ENCODE results near the gene PPDPF.

PPDPF gene

DNA sequence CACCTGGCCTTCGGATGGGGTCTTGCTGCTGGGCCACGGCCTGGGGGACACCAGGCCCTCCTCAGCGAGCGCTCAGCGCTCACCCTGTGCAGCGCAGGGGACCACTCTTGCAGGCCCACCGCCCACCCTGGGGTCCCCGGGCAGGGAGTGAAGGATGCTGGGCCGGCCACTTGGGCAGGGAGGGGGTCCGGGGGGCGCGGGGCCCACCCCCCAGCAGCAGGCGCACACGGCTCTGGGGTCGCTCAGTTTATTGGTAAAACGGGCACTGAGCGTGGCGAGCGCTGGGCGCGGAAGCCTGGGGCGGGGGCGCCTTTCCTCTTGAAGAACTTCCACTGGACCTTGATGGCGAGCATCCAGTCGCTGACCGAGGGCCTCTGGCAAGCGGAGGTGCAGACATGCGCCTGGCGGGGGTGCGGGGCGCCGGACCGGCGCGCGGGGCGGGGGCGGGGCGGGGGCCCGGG lies 32.8 kb upstream of the PPDPF start:
- DNase-seq (ENCODE audit: low spot score): no peak

DNA sequence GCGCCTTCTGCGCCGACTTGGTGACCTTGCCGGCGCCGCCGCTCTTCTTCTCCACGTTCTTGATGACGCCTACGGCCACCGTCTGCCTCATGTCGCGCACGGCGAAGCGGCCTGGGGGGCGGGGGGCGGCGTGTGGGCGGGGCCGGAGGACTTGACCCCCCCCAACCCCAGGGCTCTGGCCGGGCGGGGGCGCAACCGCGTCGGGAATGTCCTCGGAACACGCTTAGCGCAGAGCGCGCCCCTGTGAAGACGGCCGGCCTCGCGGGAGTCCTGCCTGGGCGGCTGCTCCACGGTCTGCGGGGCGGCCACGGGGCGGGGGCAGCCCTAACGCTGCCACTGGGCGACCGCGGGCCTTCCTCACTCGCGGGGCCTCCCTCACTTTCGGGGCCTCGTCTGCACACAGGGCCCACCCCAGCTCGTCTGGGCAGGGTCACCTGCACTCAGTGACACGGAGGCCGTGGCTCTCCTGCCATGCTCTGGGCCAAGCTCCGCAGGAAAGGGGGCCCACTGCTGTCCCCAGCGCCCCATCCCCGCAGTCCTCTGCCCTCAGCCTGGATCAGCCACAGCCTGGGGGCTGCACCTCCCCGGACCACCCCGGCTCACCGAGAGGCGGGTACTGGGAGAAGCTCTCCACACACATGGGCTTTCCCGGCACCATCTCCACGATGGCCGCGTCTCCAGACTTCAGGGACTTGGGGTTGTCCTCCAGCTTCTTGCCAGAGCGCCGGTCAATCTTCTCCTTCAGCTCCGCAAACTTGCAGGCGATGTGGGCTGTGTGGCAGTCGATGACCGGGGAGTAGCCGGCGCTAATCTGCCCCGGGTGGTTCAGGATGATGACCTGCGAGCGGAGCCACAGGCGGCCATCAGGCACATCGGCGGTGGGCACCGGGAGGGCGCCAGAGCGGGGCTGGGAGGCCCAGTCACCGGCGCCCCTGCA lies 32.0 kb upstream of the PPDPF start:
- DNase-seq (ENCODE audit: low spot score): no peak

DNA sequence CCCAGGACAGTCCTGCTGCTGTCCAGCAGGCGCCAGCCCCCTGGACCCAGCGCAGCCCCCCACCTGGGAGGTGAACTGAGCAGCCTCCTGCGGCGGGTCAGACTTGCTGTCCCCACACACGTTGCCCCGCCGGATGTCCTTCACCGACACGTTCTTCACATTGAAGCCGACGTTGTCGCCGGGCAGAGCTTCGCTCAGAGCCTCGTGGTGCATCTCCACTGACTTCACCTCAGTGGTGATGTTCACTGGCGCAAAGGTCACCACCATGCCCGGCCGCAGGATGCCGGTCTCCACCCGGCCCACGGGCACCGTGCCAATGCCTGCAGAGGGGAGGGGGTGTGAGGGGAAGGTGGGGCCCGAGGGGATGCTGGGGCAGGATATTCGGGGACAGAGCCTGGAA lies 30.1 kb upstream of the PPDPF start:
- DNase-seq (ENCODE audit: low spot score): no peak

DNA sequence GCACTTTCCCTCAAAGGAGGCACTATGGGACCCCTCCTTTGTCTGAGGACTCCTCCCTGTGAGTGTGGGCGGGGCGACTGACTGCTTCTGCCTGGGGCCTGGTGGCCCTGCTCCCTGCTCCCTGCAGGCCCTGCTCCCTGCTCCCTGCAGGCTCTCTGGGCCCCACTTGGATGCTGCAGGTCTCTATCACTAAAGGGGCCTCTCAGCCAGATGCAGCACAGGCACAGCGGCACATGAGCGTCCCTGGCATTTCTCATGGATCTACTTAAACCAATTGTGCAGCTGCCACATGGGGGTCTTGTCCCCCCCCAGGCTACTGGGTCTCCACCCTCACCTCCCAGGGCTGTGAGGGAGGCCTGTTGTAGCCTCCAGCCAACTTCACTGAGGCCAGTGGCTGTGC lies 29.5 kb upstream of the PPDPF start:
- DNase-seq (ENCODE audit: low spot score): no peak

DNA sequence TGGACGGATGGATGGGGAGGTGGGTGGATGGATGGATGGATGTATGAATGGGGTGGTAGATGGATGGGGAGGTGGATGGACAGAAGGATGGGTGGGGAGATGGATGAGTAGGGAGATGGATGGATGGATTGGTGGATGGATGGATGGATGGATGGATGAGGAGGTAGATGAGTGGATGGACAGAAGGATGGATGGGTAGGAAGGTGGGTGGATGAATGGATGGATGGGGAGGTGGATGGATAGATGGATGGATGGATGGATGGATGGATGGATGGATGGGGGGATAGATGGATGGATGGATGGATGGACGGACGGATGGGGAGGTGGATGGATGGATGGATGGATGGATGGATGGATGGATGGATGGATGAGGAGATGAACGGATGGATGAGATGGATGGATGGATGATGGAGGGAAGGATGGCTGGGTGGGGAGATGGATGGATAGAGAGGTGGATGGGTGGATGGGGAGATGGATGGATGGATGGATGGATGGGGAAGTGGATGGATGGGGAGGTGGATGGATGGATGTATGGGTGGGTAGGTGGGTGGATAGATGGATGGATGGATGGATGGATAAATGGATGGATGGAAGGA lies 28.8 kb upstream of the PPDPF start:
- DNase-seq (ENCODE audit: low spot score): no peak

DNA sequence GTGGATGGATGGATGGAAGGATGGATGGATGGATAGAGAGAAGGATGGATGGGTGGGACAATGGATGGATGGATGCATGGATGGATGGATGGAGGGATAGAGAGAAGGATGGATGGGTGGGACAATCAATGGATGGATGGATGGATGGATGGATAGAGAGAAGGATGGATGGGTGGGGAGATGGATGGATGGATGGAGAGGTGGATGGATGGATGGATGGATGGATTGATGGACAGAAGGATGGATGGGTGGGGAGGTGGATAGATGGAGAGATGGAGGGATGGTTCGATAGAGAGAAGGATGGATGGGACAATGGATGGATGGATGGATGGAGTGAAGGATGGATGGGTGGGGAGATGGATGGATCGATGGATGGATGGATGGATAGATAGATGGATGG lies 28.0 kb upstream of the PPDPF start:
- no peak for DNase-seq (ENCODE audit: low spot score)

DNA sequence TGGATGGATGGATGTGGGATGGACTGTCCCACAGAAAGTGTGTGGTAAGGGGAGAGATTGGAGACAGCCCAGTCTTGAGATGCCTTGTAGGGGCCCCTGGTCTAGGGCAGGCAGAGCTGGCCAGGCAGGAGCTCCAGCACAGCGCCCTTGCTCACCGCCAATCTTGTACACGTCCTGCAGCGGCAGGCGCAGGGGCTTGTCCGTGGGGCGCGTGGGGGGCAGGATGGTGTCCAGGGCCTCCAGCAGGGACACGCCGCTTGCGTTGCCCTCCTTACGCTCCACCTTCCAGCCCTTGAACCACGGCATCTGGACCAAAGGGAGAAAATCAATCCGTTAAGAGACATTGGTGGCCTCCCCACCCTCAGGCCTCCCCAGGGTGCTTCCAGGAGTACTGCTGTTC lies 27.6 kb upstream of the PPDPF start:
- no peak for DNase-seq (ENCODE audit: low spot score)

DNA sequence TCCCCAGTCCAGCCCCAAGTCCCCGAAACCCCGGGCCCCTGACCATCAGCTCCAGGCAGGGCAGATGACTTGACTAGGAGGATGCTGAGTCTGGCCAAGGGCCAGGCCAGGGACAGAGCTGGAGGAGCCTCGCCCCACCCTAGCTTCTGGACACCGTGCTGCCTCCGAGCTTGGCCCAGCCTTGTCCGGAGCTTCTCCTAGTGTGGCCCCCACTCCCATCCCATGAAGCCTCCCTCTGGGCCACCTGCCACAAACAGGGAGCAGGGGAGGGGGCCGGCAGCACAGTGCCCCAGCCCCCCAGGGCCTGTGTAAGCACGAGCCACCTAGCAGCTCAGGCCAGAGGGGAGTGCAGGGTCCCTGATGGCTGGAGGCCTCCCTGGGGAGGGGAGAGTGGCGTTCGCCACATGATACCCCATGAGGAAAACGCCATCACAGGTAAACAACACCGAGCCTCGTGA lies 27.0 kb upstream of the PPDPF start:
- no peak for DNase-seq (ENCODE audit: low spot score)

DNA sequence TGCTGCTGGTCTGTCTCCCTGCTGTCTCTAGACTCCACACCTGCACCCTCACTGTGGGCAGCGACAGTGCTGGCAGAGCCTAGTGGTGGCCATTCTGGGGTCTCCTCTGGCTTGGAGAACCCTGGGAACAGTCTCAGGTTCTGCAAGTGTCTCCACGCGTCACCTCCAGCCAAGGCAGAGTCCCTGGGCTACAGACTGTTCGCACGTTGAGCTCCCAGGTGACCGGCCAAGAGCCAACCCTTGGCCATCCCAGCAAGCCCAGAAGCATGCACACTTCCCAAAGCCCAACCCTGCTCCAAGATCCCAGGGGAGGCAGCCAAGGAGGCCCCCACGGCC lies 26.5 kb upstream of the PPDPF start:
- no peak for DNase-seq (ENCODE audit: low spot score)

DNA sequence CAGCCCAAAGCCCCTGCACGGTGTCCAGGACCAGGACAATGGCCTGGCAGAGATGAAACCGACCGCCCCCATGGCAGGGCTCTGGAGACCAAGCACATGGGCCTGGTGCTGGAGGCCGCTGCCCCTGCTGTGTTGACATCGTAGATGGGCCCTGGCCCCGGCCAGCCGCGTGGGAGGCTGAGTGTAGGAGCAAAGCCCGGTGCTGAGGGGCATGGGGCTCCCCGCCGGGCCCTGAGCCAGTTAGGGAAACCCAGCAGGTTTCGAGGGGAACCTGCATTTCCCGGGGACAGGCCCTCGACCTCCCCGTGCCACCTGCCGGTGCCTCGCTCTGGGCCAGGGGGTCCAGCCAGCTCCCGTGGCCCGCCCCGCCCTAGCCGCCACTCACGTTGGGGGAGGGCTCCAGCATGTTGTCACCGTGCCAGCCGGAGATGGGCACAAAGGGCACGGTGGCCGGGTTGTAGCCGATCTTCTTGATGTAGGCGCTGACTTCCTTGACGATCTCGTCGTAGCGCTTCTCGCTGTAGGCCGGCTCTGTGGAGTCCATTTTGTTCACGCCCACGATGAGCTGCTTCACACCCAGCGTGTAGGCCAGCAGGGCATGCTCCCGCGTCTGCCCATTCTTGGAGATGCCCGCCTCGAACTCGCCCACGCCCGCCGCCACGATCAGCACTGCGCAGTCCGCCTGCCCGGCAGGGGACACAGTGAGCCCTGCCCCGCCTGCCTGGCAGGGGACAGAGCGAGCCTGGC lies 26.0 kb upstream of the PPDPF start:
- no peak for DNase-seq (ENCODE audit: low spot score)

DNA sequence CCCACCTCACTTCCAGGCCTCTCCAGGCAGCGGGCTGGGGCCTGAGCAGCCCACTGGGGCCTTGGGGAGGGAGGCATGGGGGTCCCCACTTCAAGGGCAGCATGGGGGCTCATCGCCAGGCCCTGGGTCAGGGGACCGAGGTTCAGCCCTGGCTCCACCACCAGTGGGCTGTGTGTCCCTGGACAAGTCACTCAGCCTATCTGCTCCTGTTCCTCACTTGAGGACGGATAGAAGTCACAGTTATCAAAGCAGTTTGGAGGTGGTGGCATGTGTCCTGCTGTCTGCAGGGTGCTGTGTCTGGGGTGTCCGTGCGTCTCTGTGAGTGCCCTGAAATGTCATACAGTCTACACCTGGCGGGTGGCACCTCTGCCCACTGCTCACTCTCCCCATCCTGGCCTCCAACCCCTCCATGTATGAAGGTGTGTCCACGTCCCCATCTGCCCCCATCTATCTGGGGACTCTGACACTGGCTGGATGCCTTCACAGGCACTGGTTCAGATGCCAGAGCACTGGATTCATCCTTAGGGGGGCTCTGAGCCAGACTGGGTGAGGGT lies 25.3 kb upstream of the PPDPF start:
- no peak for DNase-seq (ENCODE audit: low spot score)

DNA sequence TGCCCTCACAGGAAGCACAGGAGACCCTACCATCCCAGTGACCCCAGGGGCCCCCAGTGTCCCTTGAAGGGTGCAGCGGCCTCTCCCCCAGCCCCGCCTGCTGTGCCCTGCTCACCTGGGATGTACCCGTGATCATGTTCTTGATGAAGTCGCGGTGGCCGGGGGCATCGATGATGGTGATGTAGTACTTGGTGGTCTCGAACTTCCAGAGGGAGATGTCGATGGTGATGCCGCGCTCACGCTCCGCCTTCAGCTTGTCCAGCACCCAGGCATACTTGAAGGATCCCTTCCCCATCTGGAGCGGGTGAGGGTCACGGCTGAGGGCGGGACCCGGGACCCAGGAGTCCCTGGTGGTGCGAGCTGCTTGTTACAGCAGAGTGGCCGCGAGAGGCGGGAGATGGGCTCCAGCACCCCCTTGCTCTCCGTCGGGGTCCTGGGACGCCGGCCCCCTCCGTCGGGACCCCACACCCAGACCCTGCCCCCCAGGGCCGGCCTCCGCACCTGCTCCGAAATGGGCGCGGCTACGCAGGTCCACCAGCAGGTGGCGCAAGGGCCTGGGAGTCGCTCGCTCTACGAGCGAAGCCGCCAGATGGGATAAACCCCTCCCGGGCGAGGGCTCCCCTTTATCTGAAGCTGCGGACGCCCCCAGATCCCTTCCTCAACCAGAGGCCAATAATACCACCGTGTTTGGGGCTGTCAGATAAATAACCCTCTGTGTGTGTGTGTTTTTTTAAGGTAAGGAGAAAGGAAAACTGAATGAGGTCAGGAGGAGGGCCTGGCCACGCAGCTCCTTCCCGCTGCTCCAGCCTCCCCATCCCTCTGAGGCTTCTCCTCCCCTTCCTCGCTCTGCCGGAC lies 24.6 kb upstream of the PPDPF start:
- peak; percentile 89 for DNase-seq (ENCODE audit: low spot score)

DNA sequence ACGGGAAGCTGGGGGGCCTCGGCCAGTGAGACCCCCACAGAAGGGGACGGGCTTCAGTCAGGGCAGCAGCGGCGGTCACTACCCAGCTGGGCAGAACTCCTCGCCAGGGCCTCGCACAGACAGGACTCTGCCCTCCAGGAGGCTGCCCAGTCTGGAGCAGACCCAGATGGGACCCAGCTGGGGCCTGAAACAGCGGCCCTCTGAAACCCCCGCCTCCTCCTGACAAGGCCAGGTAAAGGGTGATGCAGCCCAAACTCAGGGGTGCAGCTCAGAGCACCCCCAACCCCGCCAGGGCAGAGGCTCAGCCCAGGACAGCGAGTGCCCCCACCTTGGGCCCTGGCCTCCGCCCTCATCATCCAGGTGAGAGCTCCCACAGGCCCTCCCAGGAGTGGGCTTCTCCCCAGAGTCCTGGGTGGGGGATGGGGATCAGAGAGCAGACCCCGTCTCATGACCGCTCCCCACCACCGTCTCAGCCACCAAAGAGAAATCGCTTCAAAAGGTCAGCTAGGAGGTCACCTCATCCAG lies 23.9 kb upstream of the PPDPF start:
- no peak for DNase-seq (ENCODE audit: low spot score)

DNA sequence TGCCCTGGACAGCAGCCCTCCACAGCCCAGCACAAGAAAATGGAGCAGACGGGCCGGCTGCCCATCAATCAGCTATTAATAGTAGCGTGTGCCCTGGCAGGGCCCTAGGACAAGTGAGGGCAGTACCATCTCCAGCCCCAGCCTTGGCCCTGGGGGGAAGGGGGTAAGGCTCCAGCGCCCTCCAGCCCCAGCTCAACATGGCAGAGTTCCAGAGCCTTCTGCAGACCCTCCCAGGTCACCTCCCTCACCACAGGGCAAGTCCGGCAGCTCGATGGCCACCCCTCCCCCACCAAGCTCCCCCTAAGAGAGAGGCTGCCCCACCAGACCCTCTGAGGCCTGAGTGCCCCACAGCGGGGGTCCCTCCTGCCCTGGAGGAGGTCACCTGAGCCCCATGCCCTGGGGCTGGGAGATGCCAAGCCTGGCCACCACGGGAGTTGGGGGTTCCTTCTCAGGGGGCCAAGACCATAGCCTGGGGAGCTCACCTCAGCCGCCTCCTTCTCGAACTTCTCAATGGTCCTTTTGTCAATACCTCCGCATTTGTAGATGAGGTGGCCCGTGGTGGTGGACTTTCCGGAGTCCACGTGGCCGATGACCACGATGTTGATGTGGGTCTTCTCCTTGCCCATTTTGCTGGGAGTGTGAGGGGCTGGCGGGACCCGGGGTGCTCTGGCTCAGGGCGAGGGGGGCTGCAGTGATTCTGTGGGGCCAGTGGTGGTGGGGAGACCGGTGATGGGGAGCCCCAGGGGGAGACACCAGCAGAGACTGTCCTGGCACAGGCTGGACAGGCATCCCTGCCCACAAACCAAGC lies 23.2 kb upstream of the PPDPF start:
- no peak for DNase-seq (ENCODE audit: low spot score)

DNA sequence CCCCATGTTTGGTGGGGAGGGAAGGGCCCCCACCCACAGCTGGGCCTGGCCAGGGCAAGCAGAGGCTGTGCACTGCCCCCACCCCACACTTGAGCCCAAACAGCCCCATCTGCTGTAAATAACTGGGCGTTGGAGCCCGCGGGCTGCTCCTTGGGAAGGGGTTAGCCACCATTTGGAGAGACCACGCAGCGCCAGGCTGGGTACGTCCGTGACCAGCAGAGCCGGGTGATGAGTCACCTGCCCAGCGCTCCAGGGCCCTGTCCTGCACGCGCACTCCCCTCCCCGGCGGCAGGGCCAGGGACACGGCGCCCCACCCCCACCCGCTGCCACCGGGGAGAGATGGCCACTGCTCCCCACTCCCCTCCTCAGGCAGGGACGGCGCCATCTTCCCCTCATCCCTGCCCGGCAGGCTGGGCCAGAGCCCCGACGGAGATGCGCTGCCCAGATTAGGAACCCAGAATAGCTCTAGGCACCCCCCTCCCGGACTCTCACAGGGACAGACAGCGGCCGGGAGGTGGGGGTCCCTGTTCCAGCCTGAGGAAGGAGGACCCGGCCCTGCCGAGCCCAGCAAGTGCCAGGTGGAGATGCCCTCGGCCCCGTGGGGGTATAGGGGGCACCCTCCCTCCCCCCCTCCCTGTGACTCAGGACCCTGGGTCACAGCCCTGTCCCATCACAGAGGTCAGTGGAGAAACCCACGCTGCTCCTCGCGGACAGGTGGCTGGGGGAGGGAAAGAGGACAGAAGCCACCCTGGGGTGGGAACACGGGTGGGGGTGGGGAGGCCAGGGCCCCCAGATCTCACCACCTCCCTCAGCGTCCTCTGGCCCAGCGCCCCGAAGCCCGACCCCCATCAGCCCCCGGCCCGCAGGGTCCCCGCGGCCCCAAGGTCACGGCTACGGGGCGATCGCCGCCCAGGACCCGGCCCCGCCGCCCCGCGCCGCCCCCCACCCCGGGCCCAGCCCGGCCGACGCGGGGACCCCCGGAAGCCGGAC lies 22.3 kb upstream of the PPDPF start:
- DNase-seq (ENCODE audit: low spot score): peak; percentile 66

DNA sequence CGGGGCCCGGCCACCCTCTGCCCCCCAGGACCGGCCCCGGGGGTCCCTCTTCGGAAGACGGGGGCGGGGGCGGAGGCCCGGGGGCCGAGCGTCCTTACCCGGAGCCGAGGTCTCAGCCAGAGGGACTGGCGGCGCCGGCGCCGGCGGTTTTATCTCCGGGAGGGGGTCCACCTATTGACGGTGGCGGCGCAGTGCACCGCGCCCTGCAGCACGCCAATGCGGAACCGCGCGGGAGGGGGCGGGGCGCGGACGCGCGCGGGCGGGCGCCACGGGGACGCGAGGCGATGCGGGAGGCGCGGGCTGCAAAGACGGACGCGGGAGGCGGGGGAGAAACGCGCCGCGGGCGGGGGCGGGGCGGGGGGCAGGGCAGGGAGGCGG lies 21.6 kb upstream of the PPDPF start, which contains the start of gene EEF1A2:
Gene EEF1A2 (minus strand): TSS at position 124 of the 378 bp plus-strand sequence. CDS start 1,320 bp downstream, outside the sequence.
- DNase-seq (ENCODE audit: low spot score): peak; percentile 64

DNA sequence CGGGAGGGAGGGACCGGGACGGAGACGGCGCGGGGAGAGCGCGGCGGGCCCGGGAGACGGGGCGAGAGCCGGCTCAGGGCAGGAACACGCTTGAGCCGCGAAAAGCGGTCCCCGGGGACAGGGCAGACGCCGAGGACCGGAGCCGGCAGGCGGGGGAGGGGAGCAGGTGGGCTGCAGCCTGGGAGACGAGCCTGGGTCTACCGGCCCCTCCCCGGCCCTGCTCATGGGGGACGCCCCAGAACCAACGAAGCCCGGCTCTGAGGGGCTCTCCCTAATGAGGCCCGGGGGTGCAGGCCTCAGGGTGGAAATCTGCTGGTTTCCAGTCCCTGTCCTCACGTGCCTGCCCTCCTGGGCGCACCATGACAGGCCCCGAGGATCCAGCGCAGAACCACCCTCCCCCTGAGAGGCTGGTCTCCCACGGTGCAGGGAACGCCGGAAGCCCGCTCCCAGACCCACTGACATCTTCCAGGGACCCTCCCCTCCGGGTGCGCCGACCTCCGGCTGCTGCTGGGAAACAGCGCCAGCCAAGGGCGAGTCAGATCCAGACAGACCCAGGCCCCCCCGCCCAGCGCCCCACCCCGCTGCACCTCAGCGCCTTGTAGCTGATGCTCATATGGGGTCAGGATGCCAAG lies 21.1 kb upstream of the PPDPF start:
- DNase-seq (ENCODE audit: low spot score): no peak

DNA sequence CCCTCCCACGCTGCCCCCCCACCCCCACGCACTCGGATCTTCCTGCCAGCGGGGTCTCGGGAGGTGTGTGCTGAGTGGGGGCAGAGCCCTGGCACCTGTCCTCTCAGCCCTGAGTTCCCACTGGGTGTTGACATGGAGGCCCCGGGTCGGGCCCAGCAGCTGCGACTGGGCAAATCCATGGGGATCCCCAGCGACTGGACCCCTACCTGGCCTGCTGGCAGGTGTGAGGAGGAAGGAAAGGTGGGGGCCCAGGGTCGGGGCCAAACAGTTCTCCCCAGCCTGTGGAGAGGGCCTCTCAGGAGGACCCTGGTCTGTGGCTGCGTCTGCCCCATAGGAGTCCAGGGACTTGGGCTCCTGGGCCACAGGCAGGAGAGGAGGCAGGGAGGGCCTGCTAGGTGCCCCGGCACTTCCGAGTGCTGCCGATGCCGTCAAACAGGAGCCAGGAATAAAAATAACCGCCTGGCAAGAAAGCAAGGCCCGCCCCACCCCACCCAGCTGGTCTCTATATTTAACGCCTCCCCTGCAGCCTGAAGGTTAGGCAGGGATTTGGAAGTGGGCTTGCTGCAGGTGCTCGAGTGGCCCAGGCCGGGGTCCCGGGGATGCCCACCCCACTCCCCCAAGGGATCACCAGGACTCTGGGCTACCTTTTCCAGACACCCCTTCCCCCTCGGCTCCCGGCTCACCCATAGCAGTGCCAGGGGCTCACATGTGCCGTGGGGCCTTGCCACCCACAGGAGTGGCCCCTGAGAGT lies 20.2 kb upstream of the PPDPF start:
- no peak for DNase-seq (ENCODE audit: low spot score)
